ENCODE results near the gene AOPEP. TPM values are rescaled to one million over a fixed set of nuclear protein-coding genes. Genes with fewer than 3 reads are reported as not detected.

The AOPEP gene
- total and polyA plus RNA-seq, 9 of the 15 experiments (the other 6 are each of a cell fraction or from before 2014, with no cell fraction given): 4.5 to 19.3 (median 13.5) TPM

- Histone ChIP-seq H3K79me2 (ENCODE audit: control insufficient read depth, insufficient read depth, low read length) (no peaks in the 10 kb centered on the region), H3K9me3 (replicated peaks; ENCODE audit: control insufficient read depth, insufficient read depth, low read depth, low read length) (no peaks in the 10 kb centered on the region), H3K4me2 (ENCODE audit: insufficient read depth, low read length) (no peak overlapping the region), H3K4me3 (no peak overlapping the region), H4K20me1 (replicated peaks; ENCODE audit: control insufficient read depth, insufficient read depth, low read length) (peaks cover 7% of the 10 kb centered on the region), H3K27me3 (ENCODE audit: control insufficient read depth in 2 of 2, insufficient read depth in 2 of 2, low read length in 2 of 2) (no peaks in the 10 kb centered on the region; a peak in 1 of 5 replicates), H3K9ac (ENCODE audit: insufficient read depth in 1 of 2, low read depth in 2 of 2, low read length in 2 of 2) (no peak overlapping the region), H3K9me1 (ENCODE audit: control insufficient read depth, insufficient read depth, low read length) (peaks cover 3% of the 10 kb centered on the region), H3K4me1 (replicated peaks in 1 of 2; ENCODE audit: control insufficient read depth in 2 of 2, insufficient read depth in 2 of 2, low read length in 2 of 2) (peaks cover 5 to 12% of the 10 kb centered on the region in 2 experiments), H3K36me3 (ENCODE audit: control insufficient read depth, insufficient read depth, low read length) (no peaks in the 10 kb centered on the region; the same call in 2 of the 3 replicates), H3K27ac (ENCODE audit: extremely low read depth, low read depth, low read length) (no peak overlapping the region), H2AFZ (ENCODE audit: low read depth, low read length) (no peak overlapping the region)
- no peak for ATAC-seq
- BruUV-seq (replicated peaks): no TSS peak
- TF ChIP-seq BACH1 (tag; IDR thresholded peaks at IDR 0.05) (no peak), ZNF354B (CRISPR knock-in tag; IDR thresholded peaks at IDR 0.05) (no peak), USF1 (CRISPR knock-in tag; IDR thresholded peaks at IDR 0.05) (no peak), ZNF143 (CRISPR knock-in tag; IDR thresholded peaks at IDR 0.05) (no peak), ZNF197 (CRISPR knock-in tag; IDR thresholded peaks at IDR 0.05; ENCODE audit: low read depth) (no peak), ZNF263 (CRISPR knock-in tag; IDR thresholded peaks at IDR 0.05; ENCODE audit: borderline replicate concordance) (no peak), IRF9 (tag; IDR thresholded peaks at IDR 0.05) (no peak), NFXL1 (CRISPR knock-in tag; IDR thresholded peaks at IDR 0.05) (no peak), ZNF586 (CRISPR knock-in tag; conservative IDR thresholded peaks at IDR 0.05) (no peak), TBP (optimal IDR thresholded peaks at IDR 0.05; ENCODE audit: low read depth, low read length) (no peak), KLF6 (CRISPR knock-in tag; IDR thresholded peaks at IDR 0.05; ENCODE audit: borderline replicate concordance) (no peak), PTTG1 (tag; IDR thresholded peaks at IDR 0.05; ENCODE audit: low read depth) (no peak), BRD4 (IDR thresholded peaks at IDR 0.05) (no peak), ZNF140 (CRISPR knock-in tag; IDR thresholded peaks at IDR 0.05) (no peak)
- TF ChIP-seq, protein P1, sequence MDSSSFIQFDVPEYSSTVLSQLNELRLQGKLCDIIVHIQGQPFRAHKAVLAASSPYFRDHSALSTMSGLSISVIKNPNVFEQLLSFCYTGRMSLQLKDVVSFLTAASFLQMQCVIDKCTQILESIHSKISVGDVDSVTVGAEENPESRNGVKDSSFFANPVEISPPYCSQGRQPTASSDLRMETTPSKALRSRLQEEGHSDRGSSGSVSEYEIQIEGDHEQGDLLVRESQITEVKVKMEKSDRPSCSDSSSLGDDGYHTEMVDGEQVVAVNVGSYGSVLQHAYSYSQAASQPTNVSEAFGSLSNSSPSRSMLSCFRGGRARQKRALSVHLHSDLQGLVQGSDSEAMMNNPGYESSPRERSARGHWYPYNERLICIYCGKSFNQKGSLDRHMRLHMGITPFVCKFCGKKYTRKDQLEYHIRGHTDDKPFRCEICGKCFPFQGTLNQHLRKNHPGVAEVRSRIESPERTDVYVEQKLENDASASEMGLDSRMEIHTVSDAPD (CRISPR knock-in tag; IDR thresholded peaks at IDR 0.05): no peak
- TF ChIP-seq, protein P2, sequence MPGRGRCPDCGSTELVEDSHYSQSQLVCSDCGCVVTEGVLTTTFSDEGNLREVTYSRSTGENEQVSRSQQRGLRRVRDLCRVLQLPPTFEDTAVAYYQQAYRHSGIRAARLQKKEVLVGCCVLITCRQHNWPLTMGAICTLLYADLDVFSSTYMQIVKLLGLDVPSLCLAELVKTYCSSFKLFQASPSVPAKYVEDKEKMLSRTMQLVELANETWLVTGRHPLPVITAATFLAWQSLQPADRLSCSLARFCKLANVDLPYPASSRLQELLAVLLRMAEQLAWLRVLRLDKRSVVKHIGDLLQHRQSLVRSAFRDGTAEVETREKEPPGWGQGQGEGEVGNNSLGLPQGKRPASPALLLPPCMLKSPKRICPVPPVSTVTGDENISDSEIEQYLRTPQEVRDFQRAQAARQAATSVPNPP (IDR thresholded peaks at IDR 0.05; ENCODE audit: borderline replicate concordance, insufficient read depth, insufficient read length): no peak
- ChIA-PET POLR2A (no interaction called here), CTCF (ENCODE audit: low intra/inter-chr PET ratio) (no interaction called here)
- 57% methylated on average over 11 of the region's 11 CpGs for WGBS (ENCODE audit: insufficient coverage, low coverage, missing lambda C conversion rate)
- FAIRE-seq: no peak
- in situ Hi-C loops (cut with MboI) (no loop called here), intact Hi-C loops (cut with micrococcal nuclease) (no loop called here)
- no peak for DNase-seq (ENCODE audit: extremely low read depth in 1 of 4, low spot score in 3 of 4)
Observed at GRCh38 chr9:94921656-94922055, 195.2 kb downstream of the AOPEP start.

Measured in K562 (cell line).